Type B pancreatic cell (in vitro differentiated cells): ENCODE measurements around the gene SEMA7A. TPM values are rescaled to one million over a fixed set of nuclear protein-coding genes. Genes with fewer than 3 reads are reported as not detected.

Experiments used
- DNase-seq: peaks from one replicate; pipeline ENCODE4 v3.0.0; 2021; ENCODE audit warnings: mixed read lengths; ENCODE audit not compliant: unreplicated experiment; ENCODE audit errors: extremely low spot score
- H3K27ac Mint-ChIP-seq: 2 replicates; pipeline ENCODE4 v1.8.0; 2021; ENCODE audit warnings: mild to moderate bottlenecking, mixed read lengths
- H3K27me3 Mint-ChIP-seq: 2 replicates; pipeline ENCODE4 v1.8.0; 2021; ENCODE audit warnings: mixed read lengths
- H3K36me3 Mint-ChIP-seq: 2 replicates; pipeline ENCODE4 v1.8.0; 2021; ENCODE audit warnings: mixed read lengths
- H3K4me1 Mint-ChIP-seq: one replicate; pipeline ENCODE4 v1.8.0; 2021; ENCODE audit warnings: mixed read lengths; ENCODE audit not compliant: unreplicated experiment
- H3K4me3 Mint-ChIP-seq: 2 replicates; pipeline ENCODE4 v1.8.0; 2021; ENCODE audit warnings: mild to moderate bottlenecking, mixed read lengths
- H3K9me3 Mint-ChIP-seq: 2 replicates; pipeline ENCODE4 v1.8.0; 2021; ENCODE audit warnings: mixed read lengths
- CTCF ChIP-seq: fragments of 200-600 bp; sonication (generic); conservative IDR thresholded peaks from 2 replicates; pipeline ENCODE4 v1.5.0; 2021; ENCODE audit warnings: antibody characterized with exemption, mild to moderate bottlenecking
- total RNA-seq: library from RNA; stranded (reverse); gene quantifications from 2 replicates; pipeline ENCODE4 v1.2.1, GENCODE V29; 2021; ENCODE audit warnings: low replicate concordance

Gene SEMA7A
- total RNA-seq, 1 donor from 2014 or later = 6.3 TPM

GRCh38 chr15:74370471-74370870, 63.3 kb downstream of the SEMA7A start:
- H3K36me3 Mint-ChIP-seq = no peaks in the 10 kb centered on the region
- H3K4me3 Mint-ChIP-seq = no peak overlapping the region
- peaks cover 10% of the 10 kb centered on the region for H3K4me1 Mint-ChIP-seq
- no peaks in the 10 kb centered on the region for H3K9me3 Mint-ChIP-seq
- DNase-seq = no peak
- peaks cover 16% of the 10 kb centered on the region for H3K27me3 Mint-ChIP-seq
- no peak overlapping the region for H3K27ac Mint-ChIP-seq
- TF ChIP-seq CTCF = no peak

GRCh38 chr15:74369756-74370155, 64.0 kb downstream of the SEMA7A start:
- no peak for TF ChIP-seq CTCF
- no peaks in the 10 kb centered on the region for H3K36me3 Mint-ChIP-seq
- peaks cover 19% of the 10 kb centered on the region for H3K27me3 Mint-ChIP-seq
- H3K27ac Mint-ChIP-seq = no peak overlapping the region
- H3K4me1 Mint-ChIP-seq = peaks cover 7% of the 10 kb centered on the region
- no peak overlapping the region for H3K4me3 Mint-ChIP-seq
- H3K9me3 Mint-ChIP-seq = no peaks in the 10 kb centered on the region
- no peak for DNase-seq

GRCh38 chr15:74369084-74369745, 64.5 kb downstream of the SEMA7A start:
- no peak for TF ChIP-seq CTCF
- Mint-ChIP-seq H3K4me3 (no peak overlapping the region), H3K36me3 (no peaks in the 10 kb centered on the region), H3K4me1 (peaks cover 4% of the 10 kb centered on the region), H3K9me3 (no peaks in the 10 kb centered on the region), H3K27ac (no peak overlapping the region), H3K27me3 (peaks cover 24% of the 10 kb centered on the region)
- no peak for DNase-seq

- TF ChIP-seq CTCF = no peak
- no peaks in the 10 kb centered on the region for H3K36me3 Mint-ChIP-seq
Measured at GRCh38 chr15:74368121-74368520, 65.6 kb downstream of the SEMA7A start.

GRCh38 chr15:74367296-74367854, 66.4 kb downstream of the SEMA7A start, which contains the start of gene CYP11A1:
Gene CYP11A1 (minus strand): TSS chr15:74367646. CDS start chr15:74367585, 61 bp downstream.
- peaks cover 4% of the 10 kb centered on the region for H3K4me1 Mint-ChIP-seq
- DNase-seq = no peak
- H3K27ac Mint-ChIP-seq = no peak within 1 kb of the TSS
- no peaks in the 10 kb centered on the region for H3K9me3 Mint-ChIP-seq
- peak within 1 kb of the TSS; percentile 55 for H3K4me3 Mint-ChIP-seq
- H3K27me3 Mint-ChIP-seq = peaks cover 24% of the 10 kb centered on the region
- H3K36me3 Mint-ChIP-seq = no peaks in the 10 kb centered on the region
- no peak for TF ChIP-seq CTCF

More at GRCh38 chr15:74368121-74368520, 65.6 kb downstream of the SEMA7A start:
- Mint-ChIP-seq H3K27me3 (peaks cover 24% of the 10 kb centered on the region), H3K27ac (no peak overlapping the region), H3K4me1 (peaks cover 4% of the 10 kb centered on the region), H3K4me3 (no peak overlapping the region), H3K9me3 (no peaks in the 10 kb centered on the region)
- no peak for DNase-seq
